ENCODE measurements around the gene MMP19.
"Not testable (repeated sequence)": the region's sequence is repeated elsewhere in the genome, so short reads cannot be mapped to it uniquely, and the experiment has no call there.

The MMP19 gene

GRCh38 chr12:55842681-55843429 lies at the start of gene MMP19:
Gene MMP19, minus strand, starts transcription at chr12:55842936. Its CDS starts 106 bp downstream, at chr12:55842830.
- TF ChIP-seq JUND (IDR thresholded peaks at IDR 0.05; ENCODE audit: low read depth), result no peak
- DNase-seq (ENCODE audit: low read depth in 1 of 2, low spot score in 1 of 2), result no peak
- in situ Hi-C loops (cut with HindIII; ENCODE audit: low pct_unique_long_range_greater_than_20kb, low sequenced_read_pairs), result no loop called here

GRCh38 chr12:55891310-55891709 lies 48.6 kb upstream of the MMP19 start:
- DNase-seq (ENCODE audit: low read depth in 1 of 2, low spot score in 1 of 2), result no peak
- in situ Hi-C loops (cut with HindIII; ENCODE audit: low pct_unique_long_range_greater_than_20kb, low sequenced_read_pairs), result no loop called here
- TF ChIP-seq JUND (IDR thresholded peaks at IDR 0.05; ENCODE audit: low read depth), result no peak

GRCh38 chr12:55885113-55885512 lies 42.4 kb upstream of the MMP19 start:
- DNase-seq (ENCODE audit: low read depth in 1 of 2, low spot score in 1 of 2), result no peak
- in situ Hi-C loops (cut with HindIII; ENCODE audit: low pct_unique_long_range_greater_than_20kb, low sequenced_read_pairs), result no loop called here
- TF ChIP-seq JUND (IDR thresholded peaks at IDR 0.05; ENCODE audit: low read depth), result no peak

- in situ Hi-C loops (cut with HindIII; ENCODE audit: low pct_unique_long_range_greater_than_20kb, low sequenced_read_pairs), result no loop called here
- no peak for DNase-seq (ENCODE audit: low read depth in 1 of 2, low spot score in 1 of 2)
- TF ChIP-seq JUND (IDR thresholded peaks at IDR 0.05; ENCODE audit: low read depth), result no peak
Measured at GRCh38 chr12:55877824-55878223, 35.1 kb upstream of the MMP19 start.

- in situ Hi-C loops (cut with HindIII; ENCODE audit: low pct_unique_long_range_greater_than_20kb, low sequenced_read_pairs), result no loop called here
- TF ChIP-seq JUND (IDR thresholded peaks at IDR 0.05; ENCODE audit: low read depth), result no peak
- DNase-seq (ENCODE audit: low read depth in 1 of 2, low spot score in 1 of 2), result no peak
Measured at GRCh38 chr12:55875704-55876467, 33.1 kb upstream of the MMP19 start.

GRCh38 chr12:55874443-55874842 lies 31.7 kb upstream of the MMP19 start:
- no peak for TF ChIP-seq JUND (IDR thresholded peaks at IDR 0.05; ENCODE audit: low read depth)
- in situ Hi-C loops (cut with HindIII; ENCODE audit: low pct_unique_long_range_greater_than_20kb, low sequenced_read_pairs), result no loop called here
- DNase-seq (ENCODE audit: low read depth in 1 of 2, low spot score in 1 of 2), result no peak

- in situ Hi-C loops (cut with HindIII; ENCODE audit: low pct_unique_long_range_greater_than_20kb, low sequenced_read_pairs); DNase-seq (ENCODE audit: low read depth in 1 of 2, low spot score in 1 of 2): not testable (repeated sequence)
Measured at GRCh38 chr12:55866454-55867004, 23.8 kb upstream of the MMP19 start.

- in situ Hi-C loops (cut with HindIII; ENCODE audit: low pct_unique_long_range_greater_than_20kb, low sequenced_read_pairs), result no loop called here
- no peak for TF ChIP-seq JUND (IDR thresholded peaks at IDR 0.05; ENCODE audit: low read depth)
- DNase-seq (ENCODE audit: low read depth in 1 of 2, low spot score in 1 of 2), result no peak
Measured at GRCh38 chr12:55865327-55865726, 22.6 kb upstream of the MMP19 start.

- DNase-seq (ENCODE audit: low read depth in 1 of 2, low spot score in 1 of 2); in situ Hi-C loops (cut with HindIII; ENCODE audit: low pct_unique_long_range_greater_than_20kb, low sequenced_read_pairs): not testable (repeated sequence)
Measured at GRCh38 chr12:55862931-55863330, 20.2 kb upstream of the MMP19 start.

GRCh38 chr12:55862286-55862685 lies 19.6 kb upstream of the MMP19 start:
- in situ Hi-C loops (cut with HindIII; ENCODE audit: low pct_unique_long_range_greater_than_20kb, low sequenced_read_pairs), result no loop called here
- no peak for DNase-seq (ENCODE audit: low read depth in 1 of 2, low spot score in 1 of 2)
- TF ChIP-seq JUND (IDR thresholded peaks at IDR 0.05; ENCODE audit: low read depth), result no peak

- no peak for TF ChIP-seq JUND (IDR thresholded peaks at IDR 0.05; ENCODE audit: low read depth)
- in situ Hi-C loops (cut with HindIII; ENCODE audit: low pct_unique_long_range_greater_than_20kb, low sequenced_read_pairs), result no loop called here
- no peak for DNase-seq (ENCODE audit: low read depth in 1 of 2, low spot score in 1 of 2)
Measured at GRCh38 chr12:55861871-55862270, 19.1 kb upstream of the MMP19 start.

- in situ Hi-C loops (cut with HindIII; ENCODE audit: low pct_unique_long_range_greater_than_20kb, low sequenced_read_pairs), result no loop called here
- no peak for DNase-seq (ENCODE audit: low read depth in 1 of 2, low spot score in 1 of 2)
- no peak for TF ChIP-seq JUND (IDR thresholded peaks at IDR 0.05; ENCODE audit: low read depth)
Measured at GRCh38 chr12:55861396-55861795, 18.7 kb upstream of the MMP19 start.

GRCh38 chr12:55852740-55853139 lies 10.0 kb upstream of the MMP19 start:
- no peak for TF ChIP-seq JUND (IDR thresholded peaks at IDR 0.05; ENCODE audit: low read depth)
- in situ Hi-C loops (cut with HindIII; ENCODE audit: low pct_unique_long_range_greater_than_20kb, low sequenced_read_pairs), result no loop called here
- DNase-seq (ENCODE audit: low read depth in 1 of 2, low spot score in 1 of 2), result no peak

All from T47D (cell line).